ENCODE measurements around the gene PPL. TPM values are rescaled to one million over a fixed set of nuclear protein-coding genes. Genes with fewer than 3 reads are reported as not detected.

Gene PPL
- polyA plus RNA-seq: 32.2 TPM
- long read RNA-seq, donor 1, full-length matches to known transcripts: 3 of 3 reads
- long read RNA-seq, donor 1, partial matches to known transcripts: 0 of 3 reads
- long read RNA-seq, donor 1, other reads (novel, unspliced or antisense): 0 of 3 reads
- long read RNA-seq, donor 2, full-length matches to known transcripts: 1 of 1 reads
- long read RNA-seq, donor 2, partial matches to known transcripts: 0 of 1 reads
- long read RNA-seq, donor 2, other reads (novel, unspliced or antisense): 0 of 1 reads
- long read RNA-seq, donor 3: 0 reads
- long read RNA-seq, donor 4: 0 reads
- long read RNA-seq, donor 5, full-length matches to known transcripts: 1 of 1 reads
- long read RNA-seq, donor 5, partial matches to known transcripts: 0 of 1 reads
- long read RNA-seq, donor 5, other reads (novel, unspliced or antisense): 0 of 1 reads
- long read RNA-seq, donor 6, full-length matches to known transcripts: 1 of 1 reads
- long read RNA-seq, donor 6, partial matches to known transcripts: 0 of 1 reads
- long read RNA-seq, donor 6, other reads (novel, unspliced or antisense): 0 of 1 reads
- long read RNA-seq, donor 7: 0 reads
- long read RNA-seq, donor 8, full-length matches to known transcripts: 1 of 1 reads
- long read RNA-seq, donor 8, partial matches to known transcripts: 0 of 1 reads
- long read RNA-seq, donor 8, other reads (novel, unspliced or antisense): 0 of 1 reads
- long read RNA-seq, donor 9: 0 reads
- long read RNA-seq, donor 10, full-length matches to known transcripts: 2 of 2 reads
- long read RNA-seq, donor 10, partial matches to known transcripts: 0 of 2 reads
- long read RNA-seq, donor 10, other reads (novel, unspliced or antisense): 0 of 2 reads
- long read RNA-seq, donor 11: 0 reads

GRCh38 chr16:4936991-4937781 lies at the start of gene PPL:
Gene PPL, minus strand, starts transcription at chr16:4937148. Its CDS starts 103 bp downstream, at chr16:4937045.
- H3K4me1 ChIP-seq (ENCODE audit: control insufficient read depth, insufficient read depth, low read length): peaks cover 18% of the 10 kb centered on the region
- peak; percentile 95 to 98 for DNase-seq
- peak within 1 kb of the TSS; percentile 98 for H3K4me3 ChIP-seq (ENCODE audit: low read length)
- H3K36me3 ChIP-seq (ENCODE audit: control insufficient read depth, insufficient read depth, low read length): no peaks in the 10 kb centered on the region
- peaks cover 19% of the 10 kb centered on the region for H3K27me3 ChIP-seq (ENCODE audit: control insufficient read depth, insufficient read depth, low read length)
- no CpG with 5 or more reads among the region's 76 CpGs for WGBS (ENCODE audit: insufficient coverage, low lambda C conversion rate)
- H3K27ac ChIP-seq (ENCODE audit: low read length): peak within 1 kb of the TSS; percentile 96
- H3K9me3 ChIP-seq (ENCODE audit: control insufficient read depth, low read depth, low read length): no peaks in the 10 kb centered on the region

GRCh38 chr16:4984174-4984990 lies 47.4 kb upstream of the PPL start:
- H3K27me3 ChIP-seq (ENCODE audit: control insufficient read depth, insufficient read depth, low read length): peaks cover 28% of the 10 kb centered on the region
- WGBS (ENCODE audit: insufficient coverage, low lambda C conversion rate): 80% methylated on average over 2 of the region's 5 CpGs
- H3K4me1 ChIP-seq (ENCODE audit: control insufficient read depth, insufficient read depth, low read length): no peaks in the 10 kb centered on the region
- no peaks in the 10 kb centered on the region for H3K36me3 ChIP-seq (ENCODE audit: control insufficient read depth, insufficient read depth, low read length)
- peaks cover 6% of the 10 kb centered on the region for H3K9me3 ChIP-seq (ENCODE audit: control insufficient read depth, low read depth, low read length)
- no peak overlapping the region for H3K4me3 ChIP-seq (ENCODE audit: low read length)
- DNase-seq: no peak
- H3K27ac ChIP-seq (ENCODE audit: low read length): no peak overlapping the region

- H3K4me1 ChIP-seq (ENCODE audit: control insufficient read depth, insufficient read depth, low read length): no peaks in the 10 kb centered on the region
- no CpG with 5 or more reads among the region's 20 CpGs for WGBS (ENCODE audit: insufficient coverage, low lambda C conversion rate)
- no peak overlapping the region for H3K27ac ChIP-seq (ENCODE audit: low read length)
- no peak for DNase-seq
- no peak overlapping the region for H3K4me3 ChIP-seq (ENCODE audit: low read length)
- peaks cover 7% of the 10 kb centered on the region for H3K27me3 ChIP-seq (ENCODE audit: control insufficient read depth, insufficient read depth, low read length)
- no peaks in the 10 kb centered on the region for H3K36me3 ChIP-seq (ENCODE audit: control insufficient read depth, insufficient read depth, low read length)
- H3K9me3 ChIP-seq (ENCODE audit: control insufficient read depth, low read depth, low read length): no peaks in the 10 kb centered on the region
Observed at GRCh38 chr16:4982056-4982867, 45.3 kb upstream of the PPL start.

GRCh38 chr16:4981473-4981872 lies 44.5 kb upstream of the PPL start:
- no CpG with 5 or more reads among the region's 7 CpGs for WGBS (ENCODE audit: insufficient coverage, low lambda C conversion rate)
- Histone ChIP-seq H3K9me3 (ENCODE audit: control insufficient read depth, low read depth, low read length) (no peaks in the 10 kb centered on the region), H3K36me3 (ENCODE audit: control insufficient read depth, insufficient read depth, low read length) (no peaks in the 10 kb centered on the region), H3K27me3 (ENCODE audit: control insufficient read depth, insufficient read depth, low read length) (peaks cover 3% of the 10 kb centered on the region), H3K27ac (ENCODE audit: low read length) (no peak overlapping the region), H3K4me1 (ENCODE audit: control insufficient read depth, insufficient read depth, low read length) (no peaks in the 10 kb centered on the region), H3K4me3 (ENCODE audit: low read length) (no peak overlapping the region)
- no peak for DNase-seq

- H3K36me3 ChIP-seq (ENCODE audit: control insufficient read depth, insufficient read depth, low read length): no peaks in the 10 kb centered on the region
- WGBS (ENCODE audit: insufficient coverage, low lambda C conversion rate): 90% methylated on average over 2 of the region's 10 CpGs
- peaks cover 3% of the 10 kb centered on the region for H3K27me3 ChIP-seq (ENCODE audit: control insufficient read depth, insufficient read depth, low read length)
- no peak overlapping the region for H3K4me3 ChIP-seq (ENCODE audit: low read length)
- no peak overlapping the region for H3K27ac ChIP-seq (ENCODE audit: low read length)
- H3K9me3 ChIP-seq (ENCODE audit: control insufficient read depth, low read depth, low read length): no peaks in the 10 kb centered on the region
- H3K4me1 ChIP-seq (ENCODE audit: control insufficient read depth, insufficient read depth, low read length): no peaks in the 10 kb centered on the region
- DNase-seq: no peak
Observed at GRCh38 chr16:4980691-4981090, 43.7 kb upstream of the PPL start.

- no peak overlapping the region for H3K4me3 ChIP-seq (ENCODE audit: low read length)
- no peak overlapping the region for H3K27ac ChIP-seq (ENCODE audit: low read length)
- H3K27me3 ChIP-seq (ENCODE audit: control insufficient read depth, insufficient read depth, low read length): peaks cover 3% of the 10 kb centered on the region
- no peaks in the 10 kb centered on the region for H3K36me3 ChIP-seq (ENCODE audit: control insufficient read depth, insufficient read depth, low read length)
- DNase-seq: no peak
- H3K9me3 ChIP-seq (ENCODE audit: control insufficient read depth, low read depth, low read length): no peaks in the 10 kb centered on the region
- no peaks in the 10 kb centered on the region for H3K4me1 ChIP-seq (ENCODE audit: control insufficient read depth, insufficient read depth, low read length)
- 94% methylated on average over 5 of the region's 25 CpGs for WGBS (ENCODE audit: insufficient coverage, low lambda C conversion rate)
Observed at GRCh38 chr16:4979736-4980660, 43.0 kb upstream of the PPL start.

GRCh38 chr16:4979164-4979563 lies 42.2 kb upstream of the PPL start:
- Histone ChIP-seq H3K27ac (ENCODE audit: low read length) (no peak overlapping the region), H3K36me3 (ENCODE audit: control insufficient read depth, insufficient read depth, low read length) (no peaks in the 10 kb centered on the region), H3K4me3 (ENCODE audit: low read length) (no peak overlapping the region), H3K9me3 (ENCODE audit: control insufficient read depth, low read depth, low read length) (no peaks in the 10 kb centered on the region), H3K4me1 (ENCODE audit: control insufficient read depth, insufficient read depth, low read length) (no peaks in the 10 kb centered on the region), H3K27me3 (ENCODE audit: control insufficient read depth, insufficient read depth, low read length) (peaks cover 3% of the 10 kb centered on the region)
- DNase-seq: no peak
- no CpG with 5 or more reads among the region's 7 CpGs for WGBS (ENCODE audit: insufficient coverage, low lambda C conversion rate)

- Histone ChIP-seq H3K4me3 (ENCODE audit: low read length) (no peak overlapping the region), H3K4me1 (ENCODE audit: control insufficient read depth, insufficient read depth, low read length) (no peaks in the 10 kb centered on the region), H3K27ac (ENCODE audit: low read length) (no peak overlapping the region), H3K9me3 (ENCODE audit: control insufficient read depth, low read depth, low read length) (no peaks in the 10 kb centered on the region), H3K27me3 (ENCODE audit: control insufficient read depth, insufficient read depth, low read length) (no peaks in the 10 kb centered on the region), H3K36me3 (ENCODE audit: control insufficient read depth, insufficient read depth, low read length) (no peaks in the 10 kb centered on the region)
- no CpG with 5 or more reads among the region's 5 CpGs for WGBS (ENCODE audit: insufficient coverage, low lambda C conversion rate)
- no peak for DNase-seq
Observed at GRCh38 chr16:4976611-4977145, 39.7 kb upstream of the PPL start.
